ENCODE measurements around the gene LRRC74B. TPM values are rescaled to one million over a fixed set of nuclear protein-coding genes. Genes with fewer than 3 reads are reported as not detected.
"Not testable (repeated sequence)": the region's sequence is repeated elsewhere in the genome, so short reads cannot be mapped to it uniquely, and the experiment has no call there.

Gene LRRC74B
- total and polyA plus RNA-seq, 7 donors, result 0.22 to 0.51 (median 0.30) TPM; not detected in 4

GRCh38 chr22:21054714-21055563 lies 9.2 kb downstream of the LRRC74B start:
- Histone ChIP-seq H3K27ac (no peak overlapping the region), H3K9me3 (no peaks in the 10 kb centered on the region), H3K4me3 (no peak overlapping the region), H3K27me3 (ENCODE audit: insufficient read depth in 3 of 3, low read length in 2 of 3) (no peaks in the 10 kb centered on the region), H3K4me1 (no peaks in the 10 kb centered on the region), H3K36me3 (ENCODE audit: insufficient read depth in 1 of 2, low read depth in 1 of 2) (no peaks in the 10 kb centered on the region)
- TF ChIP-seq CTCF (IDR thresholded peaks at IDR 0.05), result no peak
- WGBS, 3 donors, result 82 to 89% (median 85%) methylated on average over 11 of the region's 11 CpGs
- intact Hi-C loops (cut with DNase I), result loop anchor here in 1 of 2 donors (5.0 kb wide), 1 partner anchor 43 kb away; no protein-coding TSS in a partner anchor
- DNase-seq (no peak), ATAC-seq (no peak)

GRCh38 chr22:21055564-21055834 lies 9.8 kb downstream of the LRRC74B start:
- 61 to 63% (median 63%) methylated on average over 4 of the region's 4 CpGs for WGBS, 3 donors

GRCh38 chr22:21055880-21056319 lies 10.2 kb downstream of the LRRC74B start:
- intact Hi-C loops (cut with DNase I), result no loop called here
- no peak for TF ChIP-seq CTCF (IDR thresholded peaks at IDR 0.05)

More at GRCh38 chr22:21055564-21055834, 9.8 kb downstream of the LRRC74B start:
- no peak for TF ChIP-seq CTCF (IDR thresholded peaks at IDR 0.05)
- Histone ChIP-seq H3K4me1 (no peaks in the 10 kb centered on the region), H3K36me3 (ENCODE audit: insufficient read depth in 1 of 2, low read depth in 1 of 2) (no peaks in the 10 kb centered on the region), H3K4me3 (no peak overlapping the region), H3K9me3 (no peaks in the 10 kb centered on the region), H3K27me3 (ENCODE audit: insufficient read depth in 3 of 3, low read length in 2 of 3) (no peaks in the 10 kb centered on the region), H3K27ac (no peak overlapping the region)
- DNase-seq (no peak), ATAC-seq (no peak)
- intact Hi-C loops (cut with DNase I), result no loop called here

GRCh38 chr22:21060363-21060762 lies 14.6 kb downstream of the LRRC74B start:
- intact Hi-C loops (cut with DNase I), result loop anchor here in 1 of 2 donors (10.0 kb wide), 1 partner anchor 66 kb away; no protein-coding TSS in a partner anchor
- DNase-seq; ATAC-seq; H3K4me1 ChIP-seq; H3K27me3 ChIP-seq (ENCODE audit: insufficient read depth in 3 of 3, low read length in 2 of 3); H3K4me3 ChIP-seq; H3K36me3 ChIP-seq (ENCODE audit: insufficient read depth in 1 of 2, low read depth in 1 of 2); H3K27ac ChIP-seq; H3K9me3 ChIP-seq: not testable (repeated sequence)
- WGBS, 3 donors, result 58 to 61% (median 60%) methylated on average over 5 to 7 of the region's 8 CpGs

More at GRCh38 chr22:21055880-21056319, 10.2 kb downstream of the LRRC74B start:
- H3K4me3 ChIP-seq, result no peak overlapping the region
- no peak for ATAC-seq
- DNase-seq, result no peak
- no peak overlapping the region for H3K27ac ChIP-seq
- H3K27me3 ChIP-seq (ENCODE audit: insufficient read depth in 3 of 3, low read length in 2 of 3), result no peaks in the 10 kb centered on the region
- no peaks in the 10 kb centered on the region for H3K9me3 ChIP-seq
- no peaks in the 10 kb centered on the region for H3K4me1 ChIP-seq
- 56 to 64% (median 64%) methylated on average over 7 of the region's 7 CpGs for WGBS, 3 donors
- H3K36me3 ChIP-seq (ENCODE audit: insufficient read depth in 1 of 2, low read depth in 1 of 2), result no peaks in the 10 kb centered on the region

GRCh38 chr22:21061660-21062321 lies 16.0 kb downstream of the LRRC74B start:
- not testable (repeated sequence) for H3K4me3 ChIP-seq; H3K36me3 ChIP-seq (ENCODE audit: insufficient read depth in 1 of 2, low read depth in 1 of 2); H3K27ac ChIP-seq; ATAC-seq; H3K27me3 ChIP-seq (ENCODE audit: insufficient read depth in 3 of 3, low read length in 2 of 3); DNase-seq; H3K4me1 ChIP-seq; H3K9me3 ChIP-seq
- 93 to 94% (median 93%) methylated on average over 18 of the region's 18 CpGs for WGBS, 3 donors
- intact Hi-C loops (cut with DNase I), result loop anchor here in 1 of 2 donors (10.0 kb wide), 1 partner anchor 67 kb away; no protein-coding TSS in a partner anchor

- WGBS, 3 donors, result 71 to 74% (median 73%) methylated on average over 11 of the region's 11 CpGs
- not testable (repeated sequence) for H3K36me3 ChIP-seq (ENCODE audit: insufficient read depth in 1 of 2, low read depth in 1 of 2); H3K27ac ChIP-seq; H3K4me1 ChIP-seq; DNase-seq; ATAC-seq; H3K9me3 ChIP-seq; H3K27me3 ChIP-seq (ENCODE audit: insufficient read depth in 3 of 3, low read length in 2 of 3); H3K4me3 ChIP-seq
- intact Hi-C loops (cut with DNase I), result loop anchor here in 1 of 2 donors (10.0 kb wide), 1 partner anchor 70 kb away; no protein-coding TSS in a partner anchor
These were observed 18.7 kb downstream of the LRRC74B start for GRCh38 chr22:21064425-21064824.
